Measurements from ENCODE around the gene XPO1. TPM values are rescaled to one million over a fixed set of nuclear protein-coding genes. Genes with fewer than 3 reads are reported as not detected.

XPO1 gene
- total RNA-seq, 1 experiment from 2014 or later: 272 TPM

DNA sequence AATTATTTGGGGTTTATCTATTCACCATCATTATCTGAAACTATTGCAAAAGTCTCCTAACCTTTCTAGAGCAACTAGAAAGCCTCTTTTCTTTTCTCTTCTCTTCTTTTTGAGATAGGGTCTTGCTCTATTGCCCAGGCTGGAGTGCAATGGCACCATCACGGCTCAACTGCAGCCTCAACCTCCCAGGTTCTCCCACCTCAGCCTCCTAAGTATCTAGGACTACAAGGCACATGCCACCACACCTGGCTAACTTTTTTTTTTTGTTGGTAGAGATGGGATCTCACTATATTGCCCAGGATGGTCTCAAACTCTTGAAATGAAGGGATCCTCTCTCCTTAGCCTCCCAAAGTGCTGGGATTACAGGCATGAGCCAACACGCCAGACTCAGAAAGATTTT, 24.5 kb upstream of the XPO1 start:
- TF ChIP-seq ZNF121 (CRISPR knock-in tag; IDR thresholded peaks at IDR 0.05) (peak; percentile 86), ZNF219 (CRISPR knock-in tag; IDR thresholded peaks at IDR 0.05; ENCODE audit: borderline replicate concordance) (no peak), OVOL2 (CRISPR knock-in tag; IDR thresholded peaks at IDR 0.05; ENCODE audit: borderline replicate concordance) (no peak), NFE2L1 (CRISPR knock-in tag; IDR thresholded peaks at IDR 0.05) (no peak)
- TF ChIP-seq, protein P1, sequence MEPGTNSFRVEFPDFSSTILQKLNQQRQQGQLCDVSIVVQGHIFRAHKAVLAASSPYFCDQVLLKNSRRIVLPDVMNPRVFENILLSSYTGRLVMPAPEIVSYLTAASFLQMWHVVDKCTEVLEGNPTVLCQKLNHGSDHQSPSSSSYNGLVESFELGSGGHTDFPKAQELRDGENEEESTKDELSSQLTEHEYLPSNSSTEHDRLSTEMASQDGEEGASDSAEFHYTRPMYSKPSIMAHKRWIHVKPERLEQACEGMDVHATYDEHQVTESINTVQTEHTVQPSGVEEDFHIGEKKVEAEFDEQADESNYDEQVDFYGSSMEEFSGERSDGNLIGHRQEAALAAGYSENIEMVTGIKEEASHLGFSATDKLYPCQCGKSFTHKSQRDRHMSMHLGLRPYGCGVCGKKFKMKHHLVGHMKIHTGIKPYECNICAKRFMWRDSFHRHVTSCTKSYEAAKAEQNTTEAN (CRISPR knock-in tag; IDR thresholded peaks at IDR 0.05): no peak
- ChIA-PET POLR2A (no interaction called here), CTCF (interaction anchor here (1.3 kb wide), 1 partner anchor 80 kb away, joined by 4 read pairs; no protein-coding TSS in a partner anchor)
- DNase-seq (ENCODE audit: low spot score): no peak
- Mint-ChIP-seq H3K4me1 (no peaks in the 10 kb centered on the region), H3K36me3 (no peaks in the 10 kb centered on the region), H3K27ac (no peak overlapping the region), H3K4me3 (no peak overlapping the region), H3K27me3 (ENCODE audit: low read depth) (no peaks in the 10 kb centered on the region), H3K9me3 (no peaks in the 10 kb centered on the region)
- ATAC-seq: no peak

DNA sequence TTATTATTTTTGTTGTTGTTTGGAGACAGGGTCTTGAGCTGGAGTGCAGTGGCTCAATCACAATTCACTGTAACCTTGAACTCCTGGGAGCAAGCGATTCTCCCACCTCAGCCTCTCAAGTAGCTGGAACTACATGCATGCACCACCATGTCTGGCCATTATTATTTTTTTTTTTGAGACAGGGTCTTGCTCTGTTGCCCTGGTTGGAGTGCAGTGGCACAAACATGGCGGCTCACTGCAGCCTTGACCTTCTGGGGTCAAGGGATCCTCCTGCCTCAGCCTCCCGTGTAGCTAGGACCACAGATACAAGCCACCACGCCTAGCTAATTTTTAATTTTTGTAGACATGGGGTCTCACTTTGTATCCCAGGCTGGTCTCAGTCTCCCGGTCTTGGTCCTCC, 20.0 kb upstream of the XPO1 start:
- CTCF ChIA-PET: no interaction called here
- H3K4me3 Mint-ChIP-seq: no peak overlapping the region
- no peak for DNase-seq (ENCODE audit: low spot score)

GRCh38 chr2:61557381-61557780, 19.2 kb upstream of the XPO1 start:
- Mint-ChIP-seq H3K27me3 (ENCODE audit: low read depth) (no peaks in the 10 kb centered on the region), H3K9me3 (0 out of 2 replicates have a peak, but pooled peaks cover 3% of the 10 kb centered on the region), H3K4me1 (no peaks in the 10 kb centered on the region), H3K4me3 (no peak overlapping the region), H3K36me3 (no peaks in the 10 kb centered on the region), H3K27ac (no peak overlapping the region)
- ATAC-seq (no peak), DNase-seq (ENCODE audit: low spot score) (no peak)
- TF ChIP-seq ZNF396 (CRISPR knock-in tag; IDR thresholded peaks at IDR 0.05; ENCODE audit: borderline replicate concordance) (no peak), ZNF219 (CRISPR knock-in tag; IDR thresholded peaks at IDR 0.05; ENCODE audit: borderline replicate concordance) (no peak), EMX1 (CRISPR knock-in tag; IDR thresholded peaks at IDR 0.05) (no peak), ZNF512 (CRISPR knock-in tag; IDR thresholded peaks at IDR 0.05; ENCODE audit: borderline replicate concordance) (no peak), ZNF232 (CRISPR knock-in tag; IDR thresholded peaks at IDR 0.05) (no peak)
- ChIA-PET CTCF (no interaction called here), POLR2A (no interaction called here)

More for the DNA sequence above, 20.0 kb upstream of the XPO1 start:
- H3K27ac Mint-ChIP-seq: no peak overlapping the region
- H3K36me3 Mint-ChIP-seq: no peaks in the 10 kb centered on the region
- no peaks in the 10 kb centered on the region for H3K4me1 Mint-ChIP-seq
- TF ChIP-seq NFE2L1 (CRISPR knock-in tag; IDR thresholded peaks at IDR 0.05) (no peak), ZNF121 (CRISPR knock-in tag; IDR thresholded peaks at IDR 0.05) (peak; percentile 85; the same call in 1 of the 2 replicates), ZNF232 (CRISPR knock-in tag; IDR thresholded peaks at IDR 0.05) (no peak), ELF4 (CRISPR knock-in tag; IDR thresholded peaks at IDR 0.05; ENCODE audit: low read depth) (no peak)
- H3K27me3 Mint-ChIP-seq (ENCODE audit: low read depth): no peaks in the 10 kb centered on the region
- ATAC-seq: no peak
- POLR2A ChIA-PET: no interaction called here
- H3K9me3 Mint-ChIP-seq: no peaks in the 10 kb centered on the region

DNA sequence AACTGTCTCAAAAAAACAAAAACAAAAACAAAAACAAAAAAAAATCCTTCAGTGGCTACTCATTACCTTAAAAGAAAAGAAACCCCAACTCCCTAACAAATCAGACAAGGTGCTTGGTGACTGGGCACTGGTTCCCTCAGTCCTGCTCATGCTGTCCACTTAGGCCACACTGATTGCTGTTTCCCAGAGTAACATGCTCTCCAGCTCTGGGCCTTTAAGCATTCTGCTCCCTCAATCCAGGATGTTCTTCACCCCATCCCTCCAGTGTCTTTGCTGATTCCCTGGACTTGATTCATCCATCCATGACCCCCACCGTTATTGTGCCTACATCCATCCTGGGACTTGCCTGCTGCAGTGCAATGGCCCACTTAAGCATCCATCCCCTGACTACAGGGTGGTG, 16.4 kb upstream of the XPO1 start:
- ATAC-seq: no peak
- Mint-ChIP-seq H3K36me3 (no peaks in the 10 kb centered on the region), H3K9me3 (0 out of 2 replicates have a peak, but pooled peaks cover 3% of the 10 kb centered on the region), H3K4me3 (no peak overlapping the region), H3K4me1 (peaks cover 19% of the 10 kb centered on the region), H3K27ac (peak overlapping the region; percentile 51; the same call in 1 of the 2 replicates), H3K27me3 (ENCODE audit: low read depth) (no peaks in the 10 kb centered on the region)
- POLR2A ChIA-PET: interaction anchor here (0.6 kb wide), 1 partner anchor 59 kb away, joined by 4 read pairs; no protein-coding TSS in a partner anchor
- no peak for DNase-seq (ENCODE audit: low spot score)
- CTCF ChIA-PET: no interaction called here
- TF ChIP-seq PRDM15 (CRISPR knock-in tag; IDR thresholded peaks at IDR 0.05): no peak
- TF ChIP-seq, protein P2, sequence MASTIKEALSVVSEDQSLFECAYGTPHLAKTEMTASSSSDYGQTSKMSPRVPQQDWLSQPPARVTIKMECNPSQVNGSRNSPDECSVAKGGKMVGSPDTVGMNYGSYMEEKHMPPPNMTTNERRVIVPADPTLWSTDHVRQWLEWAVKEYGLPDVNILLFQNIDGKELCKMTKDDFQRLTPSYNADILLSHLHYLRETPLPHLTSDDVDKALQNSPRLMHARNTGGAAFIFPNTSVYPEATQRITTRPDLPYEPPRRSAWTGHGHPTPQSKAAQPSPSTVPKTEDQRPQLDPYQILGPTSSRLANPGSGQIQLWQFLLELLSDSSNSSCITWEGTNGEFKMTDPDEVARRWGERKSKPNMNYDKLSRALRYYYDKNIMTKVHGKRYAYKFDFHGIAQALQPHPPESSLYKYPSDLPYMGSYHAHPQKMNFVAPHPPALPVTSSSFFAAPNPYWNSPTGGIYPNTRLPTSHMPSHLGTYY (CRISPR knock-in tag; IDR thresholded peaks at IDR 0.05): no peak
- TF ChIP-seq NR2C2 (CRISPR knock-in tag; IDR thresholded peaks at IDR 0.05): no peak
- no peak for TF ChIP-seq GRHL2 (CRISPR knock-in tag; IDR thresholded peaks at IDR 0.05; ENCODE audit: insufficient replicate concordance, severe bottlenecking)
- no peak for TF ChIP-seq ZBTB21 (CRISPR knock-in tag; IDR thresholded peaks at IDR 0.05; ENCODE audit: borderline replicate concordance)
- TF ChIP-seq AR (CRISPR knock-in tag; IDR thresholded peaks at IDR 0.05): no peak
- TF ChIP-seq ZNF138 (CRISPR knock-in tag; conservative IDR thresholded peaks at IDR 0.05): no peak
